Uterus (tissue), 2 donors: ENCODE measurements around the gene SLC39A11.

Source experiments
- CTCF ChIP-seq, 4 experiments: fragments of 200-600 bp in 2 of 4; fragments of 450-650 bp in 2 of 4; sonication (generic) in 2 of 4; IDR thresholded peaks; one replicate each; pipeline ENCODE4 v1.5.1; 2016 to 2019; ENCODE audit warnings: antibody characterized with exemption in 4 of 4, mild to moderate bottlenecking in 2 of 4, moderate library complexity in 1 of 4
- POLR2A ChIP-seq, 2 donors: fragments of 450-650 bp; IDR thresholded peaks; one replicate each; pipeline ENCODE4 v1.6.1; 2016; ENCODE audit warnings: antibody characterized with exemption in 2 of 2, mild to moderate bottlenecking in 1 of 2, moderate library complexity in 1 of 2

GRCh38 chr17:73141411-73141810, 48.9 kb upstream of the SLC39A11 start:
- no peak for TF ChIP-seq CTCF (IDR thresholded peaks at IDR 0.05)
- no peak for TF ChIP-seq POLR2A (IDR thresholded peaks at IDR 0.05)
